Measurements from ENCODE around the gene BTN1A1.
A peak's percentile ranks its signal among the peaks of the same experiment; 100 is the strongest.
"Not testable (repeated sequence)": the region's sequence is repeated elsewhere in the genome, so short reads cannot be mapped to it uniquely, and the experiment has no call there.

BTN1A1 gene

GRCh38 chr6:26500102-26500501 lies at the start of gene BTN1A1:
Gene BTN1A1, plus strand, starts transcription at chr6:26500303. Its CDS starts 984 bp downstream, at chr6:26501287.
- no peak for DNase-seq

- no peak for DNase-seq
Measured at GRCh38 chr6:26452631-26453235, 47.4 kb upstream of the BTN1A1 start.

GRCh38 chr6:26454631-26455030 lies 45.5 kb upstream of the BTN1A1 start:
- DNase-seq = no peak

- no peak for DNase-seq
Measured at GRCh38 chr6:26455357-26455970, 44.6 kb upstream of the BTN1A1 start.

GRCh38 chr6:26457264-26457805 lies 42.8 kb upstream of the BTN1A1 start:
- DNase-seq = no peak

- peak; percentile 76 for DNase-seq
Measured at GRCh38 chr6:26457806-26458688, 42.1 kb upstream of the BTN1A1 start, which contains the start of gene BTN2A1. Gene BTN2A1, plus strand, starts transcription at chr6:26457955. Its CDS starts 682 bp downstream, at chr6:26458637.

- no peak for DNase-seq
Measured at GRCh38 chr6:26459023-26459810, 40.9 kb upstream of the BTN1A1 start.

GRCh38 chr6:26461353-26461752 lies 38.8 kb upstream of the BTN1A1 start:
- DNase-seq = not testable (repeated sequence)

GRCh38 chr6:26464014-26464413 lies 36.1 kb upstream of the BTN1A1 start:
- DNase-seq = no peak

GRCh38 chr6:26464416-26465131 lies 35.5 kb upstream of the BTN1A1 start:
- no peak for DNase-seq

GRCh38 chr6:26465776-26466175 lies 34.3 kb upstream of the BTN1A1 start:
- DNase-seq = no peak

- no peak for DNase-seq
Measured at GRCh38 chr6:26468829-26469228, 31.3 kb upstream of the BTN1A1 start.

- DNase-seq = no peak
Measured at GRCh38 chr6:26470643-26471042, 29.5 kb upstream of the BTN1A1 start.

- DNase-seq = no peak
Measured at GRCh38 chr6:26471970-26472369, 28.1 kb upstream of the BTN1A1 start.

- no peak for DNase-seq
Measured at GRCh38 chr6:26472549-26473290, 27.4 kb upstream of the BTN1A1 start.

GRCh38 chr6:26473429-26473757 lies 26.7 kb upstream of the BTN1A1 start:
- DNase-seq = no peak

- DNase-seq = peak; percentile 78
Measured at GRCh38 chr6:26473758-26474438, 26.2 kb upstream of the BTN1A1 start.

GRCh38 chr6:26474439-26474881 lies 25.6 kb upstream of the BTN1A1 start:
- no peak for DNase-seq

GRCh38 chr6:26475823-26476729 lies 24.0 kb upstream of the BTN1A1 start:
- DNase-seq = no peak

- no peak for DNase-seq
Measured at GRCh38 chr6:26476896-26477295, 23.2 kb upstream of the BTN1A1 start.
